ENCODE data around the gene SECISBP2L.

DNA sequence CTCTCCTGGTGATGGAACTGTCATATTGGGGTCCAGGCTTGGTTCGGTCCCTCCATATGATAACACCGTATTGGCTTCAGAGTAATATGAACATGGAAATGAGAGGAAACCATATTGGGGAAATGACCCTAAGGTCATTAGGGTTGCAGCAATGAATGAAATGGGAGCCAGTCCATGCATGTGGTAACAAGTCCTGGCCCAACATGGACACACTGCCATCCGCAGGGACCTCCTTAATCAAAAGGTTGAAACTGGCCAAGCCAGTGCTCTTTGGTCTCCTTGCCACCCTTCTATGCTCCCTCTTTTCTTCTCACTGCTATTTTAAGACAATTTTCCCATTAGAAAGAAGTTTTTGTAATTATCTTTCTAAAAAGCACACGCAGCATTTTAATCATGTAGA, 90.9 kb downstream of the SECISBP2L start:
- TF ChIP-seq TAF1 (IDR thresholded peaks at IDR 0.05; ENCODE audit: borderline replicate concordance, insufficient read depth, low read length) = no peak
- TF ChIP-seq, protein P1, sequence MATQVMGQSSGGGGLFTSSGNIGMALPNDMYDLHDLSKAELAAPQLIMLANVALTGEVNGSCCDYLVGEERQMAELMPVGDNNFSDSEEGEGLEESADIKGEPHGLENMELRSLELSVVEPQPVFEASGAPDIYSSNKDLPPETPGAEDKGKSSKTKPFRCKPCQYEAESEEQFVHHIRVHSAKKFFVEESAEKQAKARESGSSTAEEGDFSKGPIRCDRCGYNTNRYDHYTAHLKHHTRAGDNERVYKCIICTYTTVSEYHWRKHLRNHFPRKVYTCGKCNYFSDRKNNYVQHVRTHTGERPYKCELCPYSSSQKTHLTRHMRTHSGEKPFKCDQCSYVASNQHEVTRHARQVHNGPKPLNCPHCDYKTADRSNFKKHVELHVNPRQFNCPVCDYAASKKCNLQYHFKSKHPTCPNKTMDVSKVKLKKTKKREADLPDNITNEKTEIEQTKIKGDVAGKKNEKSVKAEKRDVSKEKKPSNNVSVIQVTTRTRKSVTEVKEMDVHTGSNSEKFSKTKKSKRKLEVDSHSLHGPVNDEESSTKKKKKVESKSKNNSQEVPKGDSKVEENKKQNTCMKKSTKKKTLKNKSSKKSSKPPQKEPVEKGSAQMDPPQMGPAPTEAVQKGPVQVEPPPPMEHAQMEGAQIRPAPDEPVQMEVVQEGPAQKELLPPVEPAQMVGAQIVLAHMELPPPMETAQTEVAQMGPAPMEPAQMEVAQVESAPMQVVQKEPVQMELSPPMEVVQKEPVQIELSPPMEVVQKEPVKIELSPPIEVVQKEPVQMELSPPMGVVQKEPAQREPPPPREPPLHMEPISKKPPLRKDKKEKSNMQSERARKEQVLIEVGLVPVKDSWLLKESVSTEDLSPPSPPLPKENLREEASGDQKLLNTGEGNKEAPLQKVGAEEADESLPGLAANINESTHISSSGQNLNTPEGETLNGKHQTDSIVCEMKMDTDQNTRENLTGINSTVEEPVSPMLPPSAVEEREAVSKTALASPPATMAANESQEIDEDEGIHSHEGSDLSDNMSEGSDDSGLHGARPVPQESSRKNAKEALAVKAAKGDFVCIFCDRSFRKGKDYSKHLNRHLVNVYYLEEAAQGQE (IDR thresholded peaks at IDR 0.05; ENCODE audit: insufficient read depth in 1 of 2, low read depth in 2 of 2, low read length in 2 of 2) = no peak
